GM18507 (cell line): ENCODE results near the gene ZNF185.

ENCODE experiments used
- DNase-seq: peaks from one replicate; pipeline ENCODE4 v3.0.0; 2011; ENCODE audit warnings: low read depth; ENCODE audit not compliant: insufficient read length; ENCODE audit errors: extremely low spot score
- FAIRE-seq: peaks from 2 replicates; lab custom pipeline; 2011; peaks lifted over from hg19 to GRCh38; lab: Jason Lieb, UNC

ZNF185 gene

GRCh38 chrX:152943826-152944225 is 46.0 kb downstream of the ZNF185 start:
- FAIRE-seq (no peak), DNase-seq (no peak)

- DNase-seq (no peak), FAIRE-seq (no peak)
Measured at GRCh38 chrX:152945021-152945979, 47.4 kb downstream of the ZNF185 start.

GRCh38 chrX:152946681-152947080 is 48.8 kb downstream of the ZNF185 start:
- FAIRE-seq (no peak), DNase-seq (no peak)
